UCSD-AML1 (cell line): ENCODE results near the gene VTN.

Source experiments
- DNase-seq: peaks from one replicate; lab custom pipeline; 2025; ENCODE audit not compliant: unreplicated experiment; lab: John Stamatoyannopoulos, UW

VTN gene

DNA sequence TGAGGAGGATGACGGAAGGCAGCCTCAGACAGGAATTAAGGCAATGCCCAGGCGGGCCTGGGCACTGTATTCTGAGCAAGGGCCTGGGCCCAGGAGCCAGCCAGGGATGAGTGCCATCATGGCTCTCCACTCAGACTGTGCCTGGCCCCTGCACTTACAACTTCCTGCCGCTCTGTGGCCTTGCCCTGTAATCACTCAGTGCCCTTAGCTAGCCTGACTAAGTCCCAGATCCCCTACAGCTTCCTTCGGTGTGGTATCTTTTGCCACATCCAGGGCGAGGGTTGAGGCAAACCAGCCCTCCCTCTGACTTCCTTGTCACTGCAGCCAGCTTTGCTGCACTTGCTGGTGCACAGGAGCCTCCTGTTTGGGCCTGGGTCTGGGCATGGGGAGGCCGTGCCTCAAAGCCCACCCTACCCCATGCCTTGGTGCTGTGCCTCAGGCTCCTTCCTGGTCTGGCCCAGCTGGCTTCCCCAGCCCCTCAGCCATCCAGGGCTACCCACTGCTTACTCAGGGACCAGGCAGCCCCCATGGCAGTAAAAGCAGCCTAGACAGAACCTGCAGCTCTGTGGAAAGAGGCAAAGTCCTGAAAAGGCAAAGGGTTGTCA lies 26.6 kb upstream of the VTN start:
- DNase-seq: peak; percentile 64

DNA sequence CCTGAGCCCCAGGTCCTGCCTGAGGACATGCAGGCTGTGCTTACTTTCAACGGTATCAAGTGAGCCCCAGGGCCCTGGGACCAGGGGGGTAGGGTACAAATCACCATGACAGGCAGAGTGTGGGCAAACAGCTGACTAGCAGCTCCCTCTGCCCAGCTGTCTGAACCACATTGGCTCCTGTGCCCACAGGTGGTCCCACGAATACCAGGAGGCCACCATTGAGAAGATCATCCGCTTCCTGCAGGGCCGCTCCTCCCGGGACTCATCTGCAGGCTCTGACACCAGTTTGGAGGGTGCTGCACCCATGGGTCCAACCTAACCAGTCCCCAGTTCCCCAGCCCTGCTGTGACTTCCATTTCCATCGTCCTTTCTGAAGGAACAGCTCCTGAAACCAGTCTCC lies 25.9 kb upstream of the VTN start:
- no peak for DNase-seq

DNA sequence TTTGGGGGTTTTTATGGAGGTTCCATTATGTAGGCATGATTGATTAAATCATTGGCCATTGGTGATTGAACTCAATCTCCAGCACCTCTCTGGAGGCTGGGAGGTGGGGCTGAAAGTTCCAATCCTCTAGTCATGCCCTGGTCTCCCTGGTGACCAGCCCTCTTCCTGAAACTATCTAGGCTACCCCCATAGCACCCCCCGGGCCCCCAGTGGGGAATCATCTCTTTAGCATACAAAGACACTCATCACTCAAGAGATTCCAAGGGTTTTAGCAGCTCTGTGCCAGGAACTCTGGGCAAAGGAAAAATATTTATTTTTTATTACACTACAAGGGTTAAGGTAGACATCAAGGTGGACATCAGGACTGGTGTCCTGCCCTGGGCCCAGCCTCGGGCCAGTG lies 25.3 kb upstream of the VTN start:
- DNase-seq: no peak

DNA sequence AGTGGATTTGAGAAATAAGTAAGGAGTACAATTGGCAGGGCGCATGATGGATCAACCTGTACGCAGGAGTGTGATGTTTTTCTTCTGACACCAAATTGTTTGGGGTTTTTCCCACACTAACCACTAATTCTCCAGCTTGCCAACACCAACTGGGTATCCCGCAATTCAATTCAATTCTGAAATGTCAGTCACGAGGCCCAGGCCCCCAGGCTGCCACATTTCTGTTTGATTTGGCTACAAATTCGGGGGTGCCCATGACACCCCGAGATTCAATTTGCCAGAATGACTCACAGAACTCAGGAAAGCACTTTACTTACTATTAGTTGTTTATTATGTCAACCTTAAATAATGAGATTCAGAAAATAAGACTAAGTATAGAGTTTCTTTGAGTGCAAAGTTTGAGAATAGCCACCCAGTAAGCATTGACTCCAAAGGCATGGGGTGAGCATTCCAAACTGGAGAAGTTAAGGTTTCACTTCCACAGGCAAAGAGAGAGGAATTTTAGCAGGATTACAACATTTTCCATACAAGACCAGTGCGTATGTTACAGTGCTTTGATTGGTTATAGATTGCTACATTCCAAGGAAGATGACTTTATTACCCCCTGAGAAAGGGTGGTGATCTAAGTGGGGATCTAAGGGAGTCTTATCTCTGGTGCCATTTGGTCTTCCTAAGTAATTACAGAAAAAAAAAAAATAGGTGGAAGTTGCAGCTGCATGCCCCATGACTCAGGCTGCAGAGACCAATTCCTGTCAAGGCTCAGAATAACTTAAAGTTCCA lies 24.4 kb upstream of the VTN start:
- DNase-seq: no peak

DNA sequence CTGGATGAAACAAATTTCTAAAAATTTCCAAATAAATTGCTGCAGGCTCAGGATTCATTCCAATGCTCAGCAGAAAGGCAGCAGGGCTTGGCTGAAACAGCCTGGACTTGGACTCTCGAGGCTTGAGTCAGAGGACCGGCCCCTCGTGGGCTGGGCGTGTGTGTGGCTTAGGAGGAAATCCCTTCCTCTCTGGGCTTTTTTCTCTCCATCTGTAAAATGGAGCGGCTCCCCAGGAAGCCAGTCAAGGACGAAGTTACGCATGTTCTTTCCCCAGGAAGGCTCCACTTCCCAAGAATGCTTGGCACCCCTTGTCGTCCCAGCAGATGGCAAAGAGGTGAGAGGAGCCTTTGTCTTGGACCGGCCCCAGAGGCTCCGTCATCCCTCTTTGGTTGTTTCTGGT lies 22.4 kb upstream of the VTN start:
- DNase-seq: no peak

DNA sequence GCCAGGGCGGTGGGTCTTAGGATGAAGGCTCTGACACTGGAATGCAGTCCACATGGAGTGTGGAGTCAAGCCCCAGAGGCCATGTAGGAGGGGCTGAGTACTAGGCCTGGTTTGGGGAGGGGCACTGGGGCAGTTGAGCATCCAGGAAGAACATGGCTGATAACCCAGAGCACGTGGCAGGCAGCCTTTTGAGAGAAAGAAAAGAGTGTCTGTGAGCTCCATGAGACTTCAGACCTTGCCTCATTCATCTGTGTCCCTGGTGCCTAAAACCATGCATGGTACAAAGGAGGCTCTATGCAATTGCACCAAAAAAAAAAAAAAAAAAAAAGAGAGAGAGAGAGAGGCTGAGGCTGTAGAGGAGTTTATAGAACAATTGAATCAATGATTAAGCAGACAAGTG lies 21.3 kb upstream of the VTN start:
- no peak for DNase-seq

DNA sequence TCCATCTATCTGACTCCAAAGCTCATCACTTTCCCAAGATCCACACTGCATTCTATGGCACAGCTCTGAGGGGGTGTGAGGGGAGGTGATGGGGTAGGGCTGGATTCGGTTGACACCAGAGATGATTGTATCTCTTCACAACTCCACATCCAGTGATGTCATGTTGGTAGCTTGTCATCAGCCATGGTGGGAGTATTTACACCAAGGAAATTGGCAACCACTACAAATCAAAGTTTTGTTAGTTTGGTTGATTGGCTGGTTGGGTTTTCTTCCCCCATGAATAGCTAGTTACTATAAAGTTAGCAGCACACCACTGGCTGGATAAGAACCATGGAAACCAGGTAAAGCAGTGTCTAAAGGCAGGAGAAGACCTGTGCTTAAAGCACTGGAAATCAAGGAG lies 20.9 kb upstream of the VTN start:
- DNase-seq: no peak

DNA sequence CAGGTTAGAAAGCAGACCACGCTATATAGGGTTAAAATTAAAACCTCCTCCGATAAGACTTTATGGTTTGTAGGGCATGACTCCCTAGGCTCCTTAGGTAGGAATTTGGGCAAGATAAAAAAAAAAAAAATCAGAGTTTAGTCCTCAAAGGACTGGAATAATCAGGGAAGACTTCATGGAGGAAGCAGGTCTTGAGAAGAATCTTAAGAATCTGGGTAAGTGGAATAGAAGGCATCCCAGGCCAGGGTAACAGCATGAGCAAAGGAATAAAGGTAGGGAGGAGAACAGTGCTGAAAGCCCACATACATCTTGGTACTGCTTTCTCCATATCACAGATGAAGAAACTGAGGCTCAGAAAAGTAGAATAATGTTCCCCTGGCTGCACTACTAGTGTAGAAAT lies 20.5 kb upstream of the VTN start:
- DNase-seq: no peak

DNA sequence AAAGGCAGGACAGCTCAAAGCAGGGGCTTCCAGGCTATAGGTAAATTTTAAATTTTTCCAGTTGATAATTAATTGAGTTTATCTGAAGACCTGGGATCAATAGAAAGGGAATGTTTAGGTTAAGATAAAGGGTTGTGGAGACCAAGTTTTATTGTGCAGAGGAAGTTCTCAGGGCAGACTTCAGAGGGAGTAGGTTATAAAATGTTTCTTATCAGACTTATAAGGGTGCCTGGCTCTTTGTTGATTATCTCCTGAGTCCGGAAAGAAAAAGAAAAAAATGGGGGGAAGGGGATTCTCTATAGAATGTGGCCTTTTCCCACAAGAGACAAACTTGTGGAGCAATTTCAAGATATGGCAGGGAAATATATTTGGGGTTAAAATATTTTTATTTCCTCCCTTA lies 20.0 kb upstream of the VTN start:
- DNase-seq: no peak

DNA sequence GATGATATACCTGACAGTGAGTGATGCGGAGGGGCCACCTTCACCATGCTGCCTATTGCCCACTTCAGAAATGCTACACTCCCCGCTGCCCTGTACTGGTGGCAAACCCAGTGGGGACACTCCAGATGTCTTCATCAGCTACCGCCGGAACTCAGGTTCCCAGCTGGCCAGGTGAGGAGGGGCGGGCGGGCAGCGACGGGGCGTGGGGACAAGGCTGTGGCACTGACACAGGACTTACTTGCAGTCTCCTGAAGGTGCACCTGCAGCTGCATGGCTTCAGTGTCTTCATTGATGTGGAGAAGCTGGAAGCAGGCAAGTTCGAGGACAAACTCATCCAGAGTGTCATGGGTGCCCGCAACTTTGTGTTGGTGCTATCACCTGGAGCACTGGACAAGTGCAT lies 18.0 kb upstream of the VTN start:
- no peak for DNase-seq

DNA sequence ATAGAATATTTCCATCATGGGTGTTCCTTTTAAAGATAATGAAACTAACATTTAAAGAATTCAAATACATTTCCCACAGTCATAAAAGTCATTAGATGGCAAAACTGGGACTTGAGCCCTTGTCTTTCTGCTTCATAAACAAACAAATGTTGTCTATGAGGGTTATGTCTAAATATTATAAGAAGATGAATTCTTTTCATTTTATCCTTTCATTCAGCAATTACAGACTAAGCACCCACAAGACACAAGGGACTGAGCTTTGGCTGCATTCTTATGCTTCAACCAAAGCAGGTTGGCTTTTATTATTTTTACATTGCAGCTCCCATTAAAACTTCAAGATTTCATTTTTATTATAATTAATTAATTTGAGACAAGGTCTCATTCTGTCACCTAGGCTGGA lies 16.3 kb upstream of the VTN start:
- DNase-seq: no peak

DNA sequence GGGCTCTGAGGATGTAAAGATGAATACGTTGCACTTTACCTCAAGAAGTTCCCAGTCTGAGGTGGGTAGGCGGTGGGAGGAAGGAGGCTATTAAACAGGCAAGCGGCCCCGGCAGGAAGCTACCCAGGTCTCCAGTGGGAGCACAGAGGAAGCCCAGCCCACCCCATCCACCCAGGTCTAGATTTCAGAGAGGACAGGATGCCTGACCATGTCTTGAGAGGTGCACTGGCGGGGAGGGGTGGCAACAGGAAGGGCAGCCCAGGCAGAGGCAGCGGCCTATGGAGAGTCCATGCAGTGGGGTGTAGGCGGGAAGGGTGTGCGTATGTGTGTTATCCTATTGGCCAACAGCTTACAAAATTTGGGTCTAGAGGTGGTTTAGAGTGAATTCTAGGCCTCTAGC lies 15.3 kb upstream of the VTN start:
- DNase-seq: no peak

DNA sequence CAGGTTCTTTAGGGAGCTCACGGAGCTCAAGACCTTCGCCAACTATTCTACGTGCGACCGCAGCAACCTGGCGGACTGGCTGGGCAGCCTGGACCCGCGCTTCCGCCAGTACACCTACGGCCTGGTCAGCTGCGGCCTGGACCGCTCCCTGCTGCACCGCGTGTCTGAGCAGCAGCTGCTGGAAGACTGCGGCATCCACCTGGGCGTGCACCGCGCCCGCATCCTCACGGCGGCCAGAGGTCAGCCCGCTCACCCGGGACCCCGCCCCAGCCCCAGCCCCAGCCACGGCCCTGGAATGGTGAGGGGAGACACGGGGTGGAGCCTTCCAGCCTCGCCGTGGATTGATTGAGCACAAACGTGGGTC lies 14.9 kb upstream of the VTN start:
- no peak for DNase-seq

DNA sequence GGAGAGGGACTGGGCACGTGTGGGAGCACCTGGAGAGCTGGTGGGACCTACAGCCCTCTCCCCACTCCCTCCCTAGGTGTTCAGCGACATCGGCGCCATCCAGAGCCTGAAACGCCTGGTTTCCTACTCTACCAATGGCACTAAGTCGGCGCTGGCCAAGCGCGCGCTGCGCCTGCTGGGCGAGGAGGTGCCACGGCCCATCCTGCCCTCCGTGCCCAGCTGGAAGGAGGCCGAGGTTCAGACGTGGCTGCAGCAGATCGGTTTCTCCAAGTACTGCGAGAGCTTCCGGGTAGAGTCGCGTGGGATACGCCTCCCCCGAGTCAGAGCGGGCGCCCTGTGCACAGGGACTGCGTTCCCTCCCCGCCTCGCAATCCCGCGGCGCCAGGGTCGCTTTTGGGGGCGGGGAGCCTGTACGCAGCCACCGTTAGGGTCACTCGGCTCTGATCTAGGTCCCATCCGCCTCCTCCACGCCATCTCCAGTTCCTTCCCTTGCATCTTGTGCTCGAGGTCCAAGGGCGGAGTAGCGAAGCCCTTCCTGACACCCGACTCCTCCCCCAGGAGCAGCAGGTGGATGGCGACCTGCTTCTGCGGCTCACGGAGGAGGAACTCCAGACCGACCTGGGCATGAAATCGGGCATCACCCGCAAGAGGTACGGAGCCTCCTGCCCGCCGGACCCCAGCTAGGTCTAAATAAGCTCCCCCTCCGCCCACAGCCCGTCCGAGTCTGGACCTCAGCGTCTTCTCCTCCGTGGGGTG lies 14.4 kb upstream of the VTN start:
- DNase-seq: no peak

DNA sequence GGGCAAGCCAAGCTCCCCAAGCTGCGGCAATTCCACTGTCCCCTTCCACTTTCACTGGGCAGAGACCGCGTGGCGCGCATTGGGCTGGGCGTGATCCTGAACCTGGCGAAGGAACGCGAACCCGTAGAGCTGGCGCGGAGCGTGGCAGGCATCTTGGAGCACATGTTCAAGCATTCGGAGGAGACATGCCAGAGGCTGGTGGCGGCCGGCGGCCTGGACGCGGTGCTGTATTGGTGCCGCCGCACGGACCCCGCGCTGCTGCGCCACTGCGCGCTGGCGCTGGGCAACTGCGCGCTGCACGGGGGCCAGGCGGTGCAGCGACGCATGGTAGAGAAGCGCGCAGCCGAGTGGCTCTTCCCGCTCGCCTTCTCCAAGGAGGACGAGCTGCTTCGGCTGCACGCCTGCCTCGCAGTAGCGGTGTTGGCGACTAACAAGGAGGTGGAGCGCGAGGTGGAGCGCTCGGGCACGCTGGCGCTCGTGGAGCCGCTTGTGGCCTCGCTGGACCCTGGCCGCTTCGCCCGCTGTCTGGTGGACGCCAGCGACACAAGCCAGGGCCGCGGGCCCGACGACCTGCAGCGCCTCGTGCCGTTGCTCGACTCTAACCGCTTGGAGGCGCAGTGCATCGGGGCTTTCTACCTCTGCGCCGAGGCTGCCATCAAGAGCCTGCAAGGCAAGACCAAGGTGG lies 11.2 kb upstream of the VTN start:
- no peak for DNase-seq

DNA sequence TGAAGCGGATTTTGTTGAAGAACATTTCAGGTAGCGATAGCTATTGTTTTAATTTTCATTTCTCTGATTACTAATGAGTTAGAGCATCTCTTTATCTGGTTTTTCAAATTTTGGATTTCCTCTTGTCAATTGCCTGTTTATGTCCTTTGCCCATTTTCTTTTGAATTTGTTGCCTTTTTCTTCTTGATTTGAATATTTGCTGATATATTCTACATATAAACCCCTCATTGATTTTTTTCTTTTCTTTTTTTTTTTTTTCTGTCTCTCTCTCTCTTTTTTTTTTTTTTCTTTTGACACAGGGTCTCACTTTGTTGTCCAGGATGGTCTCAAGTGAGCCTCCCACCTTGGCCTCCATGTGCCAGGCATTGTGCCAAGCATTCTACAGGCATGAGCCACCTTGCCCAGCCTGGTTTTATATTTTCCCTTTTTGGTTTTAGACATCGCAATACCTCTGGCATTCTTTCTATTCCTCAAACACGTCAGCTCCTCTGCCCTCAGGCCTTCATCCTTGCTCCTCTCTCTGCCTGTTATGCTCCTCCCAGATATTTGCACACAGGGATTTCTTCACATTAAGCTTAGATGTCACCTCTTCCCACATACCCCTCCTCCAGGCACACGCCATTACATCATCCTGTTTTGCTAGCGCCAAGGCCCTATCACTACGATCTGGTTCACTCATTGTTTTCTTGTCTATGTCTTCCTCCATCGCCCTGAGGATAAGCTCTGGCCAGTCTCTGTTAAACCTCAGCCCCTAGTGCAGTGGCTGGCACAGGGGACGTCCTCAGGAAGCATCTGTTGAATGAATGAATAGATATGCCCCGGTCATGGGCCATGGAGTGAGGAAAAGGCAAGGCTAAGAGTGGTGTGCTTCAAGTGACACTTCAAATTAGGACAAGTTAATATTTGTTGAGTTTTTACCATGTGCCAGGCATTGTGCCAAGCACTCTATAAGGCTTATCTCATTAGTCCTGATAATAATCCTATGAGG lies 10.0 kb upstream of the VTN start:
- peak; percentile 32 for DNase-seq

DNA sequence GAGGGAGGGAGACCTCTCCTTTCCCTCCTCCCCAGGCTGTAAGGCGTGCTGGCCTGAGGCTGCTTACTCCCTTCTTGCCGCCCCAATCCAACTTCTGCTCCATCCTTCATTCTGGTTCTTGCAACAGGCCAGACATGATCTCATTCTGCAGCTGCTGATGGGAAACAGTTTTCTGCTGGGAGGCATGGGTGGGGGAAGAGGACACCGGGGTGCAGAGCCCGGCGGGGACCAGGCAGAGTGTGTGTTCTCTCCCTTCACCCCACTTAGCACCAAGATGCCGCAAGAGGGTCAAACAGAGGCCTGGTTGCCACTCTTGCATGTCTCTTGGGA lies 2.8 kb upstream of the VTN start:
- DNase-seq: no peak

DNA sequence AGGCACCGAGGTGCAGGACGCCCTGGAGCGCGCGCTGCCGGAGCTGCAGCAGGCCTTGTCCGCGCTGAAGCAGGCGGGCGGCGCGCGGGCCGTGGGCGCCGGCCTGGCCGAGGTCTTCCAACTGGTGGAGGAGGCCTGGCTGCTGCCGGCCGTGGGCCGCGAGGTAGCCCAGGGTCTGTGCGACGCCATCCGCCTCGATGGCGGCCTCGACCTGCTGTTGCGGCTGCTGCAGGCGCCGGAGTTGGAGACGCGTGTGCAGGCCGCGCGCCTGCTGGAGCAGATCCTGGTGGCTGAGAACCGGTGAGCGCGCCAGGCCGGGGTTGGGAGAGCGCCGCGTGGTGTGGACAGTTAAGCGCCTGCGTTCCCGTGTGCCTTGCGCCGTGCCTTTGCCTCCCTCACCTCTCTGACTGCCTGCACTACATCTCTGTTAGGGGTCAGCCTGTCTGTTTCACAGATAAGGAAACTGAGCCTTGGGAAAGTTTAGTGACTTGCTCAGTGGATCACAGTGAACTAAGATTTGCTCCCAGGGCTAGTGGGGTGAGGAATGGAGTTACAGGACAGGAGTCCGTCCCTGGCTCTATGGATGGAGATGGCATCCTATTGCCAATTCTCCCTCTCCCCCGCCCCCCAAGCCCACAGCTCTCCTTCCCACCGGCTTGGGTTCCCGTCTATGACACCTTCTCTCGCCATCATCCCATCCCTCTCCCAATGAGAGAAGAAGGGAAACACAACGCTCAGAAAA lies 2.3 kb upstream of the VTN start:
- DNase-seq: no peak

DNA sequence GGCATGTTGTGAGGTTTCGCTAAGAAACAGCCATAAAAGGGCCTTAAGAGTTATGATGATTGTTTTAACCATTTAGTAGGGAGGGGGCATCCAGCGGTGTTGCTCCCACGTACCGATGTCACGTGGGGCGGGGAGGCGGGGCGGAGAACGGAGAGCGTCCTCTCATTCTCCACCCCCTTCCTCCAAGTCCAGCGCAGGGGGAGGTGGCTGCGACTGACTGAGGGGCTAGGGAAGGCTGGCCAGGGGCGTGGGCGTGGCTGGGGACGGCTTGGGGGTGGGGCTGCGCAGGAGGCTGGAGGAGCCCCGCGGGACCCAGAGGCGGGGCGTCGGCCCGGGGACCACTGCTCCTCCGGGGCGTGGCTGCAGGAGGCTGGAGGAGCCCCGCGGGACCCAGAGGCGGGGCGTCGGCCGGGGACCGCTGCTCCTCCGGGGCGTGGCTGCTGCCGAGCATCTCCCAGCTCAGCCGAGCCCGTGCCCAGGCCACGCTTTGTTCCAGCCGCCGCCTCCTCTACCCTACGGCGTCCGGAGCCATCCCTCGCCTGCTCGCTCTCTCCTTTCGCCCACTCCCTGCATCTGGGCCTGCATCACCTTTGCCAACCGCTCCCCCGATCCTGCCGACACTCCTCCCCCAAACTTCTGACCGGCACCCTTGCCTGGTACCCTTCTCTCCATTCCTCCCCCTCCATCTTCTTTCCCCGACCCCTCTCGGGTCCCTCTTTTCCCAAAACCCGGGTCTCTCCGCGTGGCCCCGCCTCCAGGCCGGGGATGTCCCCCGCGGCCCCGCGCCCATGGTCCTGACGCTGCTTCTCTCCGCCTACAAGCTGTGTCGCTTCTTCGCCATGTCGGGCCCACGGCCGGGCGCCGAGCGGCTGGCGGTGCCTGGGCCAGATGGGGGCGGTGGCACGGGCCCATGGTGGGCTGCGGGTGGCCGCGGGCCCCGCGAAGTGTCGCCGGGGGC lies 1.4 kb upstream of the VTN start, which contains the start of gene SARM1:
Gene SARM1 (plus strand): TSS at position 450 of the 958 bp plus-strand sequence. CDS start 339 bp downstream, at position 789.
- DNase-seq: peak; percentile 77
